ENCODE results near the gene RASSF8. TPM values are rescaled to one million over a fixed set of nuclear protein-coding genes. Genes with fewer than 3 reads are reported as not detected.
A peak's percentile ranks its signal among the peaks of the same experiment; 100 is the strongest.

Gene RASSF8
- total RNA-seq, 4 donors from 2014 or later, result 32.0 to 79.5 (median 50.8) TPM

DNA sequence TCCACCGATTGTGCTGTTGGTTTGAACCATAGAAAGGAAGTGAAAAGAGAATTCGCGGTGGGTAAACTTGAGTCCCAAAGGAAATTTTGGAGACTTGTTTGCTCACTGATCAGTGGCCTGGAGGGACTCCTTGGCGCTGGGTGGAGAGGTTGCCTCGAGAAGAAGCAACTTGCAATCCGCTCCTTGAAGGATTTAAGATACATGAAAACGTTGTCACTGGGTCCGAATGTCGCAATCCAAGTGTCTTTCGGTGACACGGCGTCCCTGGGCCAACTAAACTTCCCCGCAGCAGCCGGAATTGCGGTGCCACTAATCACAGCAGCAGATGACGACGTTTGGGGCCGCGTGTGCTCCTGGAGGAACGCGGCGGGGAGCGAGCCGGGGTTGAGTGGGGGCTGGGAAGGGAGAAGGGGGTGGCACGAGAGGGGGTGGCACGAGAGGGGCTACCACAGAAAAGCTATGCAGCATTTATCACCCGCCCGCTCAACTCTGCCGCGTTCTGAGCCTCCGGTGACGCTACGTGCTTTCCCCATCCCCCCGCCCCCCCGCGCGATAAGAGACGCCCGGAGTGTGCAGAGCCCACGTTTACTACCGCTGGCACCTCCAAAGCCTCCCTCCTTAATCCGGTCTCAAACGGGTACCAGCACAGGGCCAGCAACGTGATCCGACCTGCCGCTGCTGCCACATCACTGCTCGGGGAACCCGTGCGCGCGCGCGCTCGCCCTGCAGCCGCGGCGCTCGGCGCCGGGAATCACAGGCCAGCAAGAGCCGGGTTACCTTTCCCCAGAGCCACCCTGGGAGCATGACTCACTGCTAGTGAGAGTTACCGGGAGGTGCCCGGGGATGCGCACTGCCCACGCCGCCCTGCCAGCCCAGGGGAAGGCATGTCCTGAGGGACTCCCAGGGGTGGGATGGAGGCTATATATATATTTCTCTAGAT lies 167.2 kb downstream of the RASSF8 start:
- TF ChIP-seq, protein P1, sequence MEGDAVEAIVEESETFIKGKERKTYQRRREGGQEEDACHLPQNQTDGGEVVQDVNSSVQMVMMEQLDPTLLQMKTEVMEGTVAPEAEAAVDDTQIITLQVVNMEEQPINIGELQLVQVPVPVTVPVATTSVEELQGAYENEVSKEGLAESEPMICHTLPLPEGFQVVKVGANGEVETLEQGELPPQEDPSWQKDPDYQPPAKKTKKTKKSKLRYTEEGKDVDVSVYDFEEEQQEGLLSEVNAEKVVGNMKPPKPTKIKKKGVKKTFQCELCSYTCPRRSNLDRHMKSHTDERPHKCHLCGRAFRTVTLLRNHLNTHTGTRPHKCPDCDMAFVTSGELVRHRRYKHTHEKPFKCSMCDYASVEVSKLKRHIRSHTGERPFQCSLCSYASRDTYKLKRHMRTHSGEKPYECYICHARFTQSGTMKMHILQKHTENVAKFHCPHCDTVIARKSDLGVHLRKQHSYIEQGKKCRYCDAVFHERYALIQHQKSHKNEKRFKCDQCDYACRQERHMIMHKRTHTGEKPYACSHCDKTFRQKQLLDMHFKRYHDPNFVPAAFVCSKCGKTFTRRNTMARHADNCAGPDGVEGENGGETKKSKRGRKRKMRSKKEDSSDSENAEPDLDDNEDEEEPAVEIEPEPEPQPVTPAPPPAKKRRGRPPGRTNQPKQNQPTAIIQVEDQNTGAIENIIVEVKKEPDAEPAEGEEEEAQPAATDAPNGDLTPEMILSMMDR (IDR thresholded peaks at IDR 0.05), result no peak
- DNase-seq (ENCODE audit: low spot score), result peak; percentile 43
- peak; percentile 84 for ATAC-seq (ENCODE audit: low FRiP score)

DNA sequence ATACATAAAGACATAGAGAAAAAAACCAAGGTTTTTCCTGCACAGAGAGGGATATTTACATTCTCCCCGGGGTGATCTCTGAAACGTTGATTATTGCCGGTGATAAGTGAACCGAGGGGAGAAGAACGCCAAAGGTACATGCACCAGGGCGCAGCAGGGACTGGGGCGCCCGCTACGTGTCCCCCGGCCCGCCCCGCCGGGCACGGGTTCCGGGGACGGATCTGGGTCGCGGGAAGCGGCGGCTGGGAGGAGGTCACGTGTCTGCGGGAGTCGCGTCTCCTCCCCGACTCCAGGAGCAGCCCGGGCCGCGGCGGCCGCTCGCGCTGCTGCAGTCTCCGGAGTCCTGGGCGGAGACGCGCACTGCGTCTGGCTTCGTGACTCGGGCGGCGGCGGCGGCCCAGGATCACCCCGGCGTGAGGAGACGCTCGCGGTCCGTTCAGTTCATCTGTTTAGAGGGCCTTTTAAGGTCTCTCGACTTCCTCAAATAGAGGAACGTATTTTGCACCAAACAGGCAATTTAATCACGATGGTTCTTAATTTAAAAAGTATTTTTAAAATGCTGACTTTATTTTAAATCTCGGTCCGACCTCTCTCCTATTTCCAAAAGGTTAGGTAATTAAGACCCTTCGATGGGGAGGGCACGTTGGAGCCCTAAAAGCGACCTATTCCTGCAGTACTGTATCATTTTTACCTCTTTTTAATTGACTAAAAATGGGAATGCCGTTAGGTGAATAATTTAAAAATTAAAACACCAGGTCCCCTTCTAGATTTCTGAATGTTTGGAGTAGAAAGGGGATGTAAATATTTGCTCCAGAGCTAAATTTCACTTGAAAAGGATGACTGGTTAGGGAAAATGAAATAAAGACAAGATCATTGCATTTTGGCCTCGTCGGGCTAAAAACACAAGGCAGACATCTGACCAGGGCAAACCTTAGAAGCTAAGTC lies 168.1 kb downstream of the RASSF8 start:
- DNase-seq (ENCODE audit: low spot score) (no peak), ATAC-seq (ENCODE audit: low FRiP score) (peak; percentile 49)
- TF ChIP-seq, protein P1 (IDR thresholded peaks at IDR 0.05), result no peak

DNA sequence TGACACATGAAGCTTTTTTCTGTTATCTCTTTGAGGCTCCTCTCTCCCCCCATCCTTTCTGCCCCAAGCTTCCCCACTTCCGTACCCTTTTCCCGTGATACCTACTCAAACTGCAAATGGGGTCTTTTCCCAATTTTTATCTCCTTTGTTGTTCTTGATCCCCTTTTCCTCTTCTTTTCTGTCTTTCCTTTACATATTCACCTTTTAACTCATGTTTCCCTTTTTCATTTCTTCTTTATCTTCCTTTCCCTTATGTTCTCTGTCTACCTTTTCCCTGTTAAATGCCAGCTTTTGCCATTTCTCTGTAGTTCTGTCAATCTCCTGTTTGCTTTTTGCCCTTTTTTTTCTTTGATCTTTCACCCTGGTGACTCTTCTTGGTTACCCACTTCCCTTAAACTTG lies 168.9 kb downstream of the RASSF8 start:
- ATAC-seq (ENCODE audit: low FRiP score) (no peak), DNase-seq (ENCODE audit: low spot score) (no peak)
- TF ChIP-seq, protein P1 (IDR thresholded peaks at IDR 0.05), result no peak

DNA sequence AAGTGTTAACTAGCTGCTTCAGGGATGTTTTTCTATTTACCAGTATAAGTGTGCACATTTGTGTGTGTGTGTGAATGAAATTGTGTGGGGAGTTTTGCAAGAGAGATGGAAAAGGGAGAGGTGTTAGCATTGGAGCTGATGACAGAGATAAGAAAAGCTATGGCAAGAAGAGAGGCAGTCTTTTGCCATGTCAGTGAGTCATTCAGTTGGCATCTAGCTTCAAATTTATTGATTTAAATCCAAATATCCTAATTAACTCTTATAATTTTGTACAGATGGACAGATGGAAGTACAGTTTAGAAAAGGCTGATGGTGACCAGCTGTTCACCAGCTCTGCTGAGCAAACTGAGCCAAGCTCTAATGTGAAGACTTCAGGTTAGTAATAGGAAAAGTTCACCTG lies 169.7 kb downstream of the RASSF8 start:
- no peak for DNase-seq (ENCODE audit: low spot score)
- no peak for ATAC-seq (ENCODE audit: low FRiP score)
- TF ChIP-seq, protein P1 (IDR thresholded peaks at IDR 0.05), result no peak

Other genes with a start within 250 kb of the RASSF8 start
- 1 to 10 TPM; 4.6 to 7.5 (median 5.2) TPM for gene BHLHE41, start 166.4 kb downstream of the RASSF8 start, total RNA-seq
- gene SSPN, start 236.9 kb downstream of the RASSF8 start, total RNA-seq, result 10 to 100 TPM; 14.1 to 20.2 (median 16.1) TPM

Data from omental fat pad (tissue), 4 donors.